ENCODE data around the gene SLC2A4. TPM values are rescaled to one million over a fixed set of nuclear protein-coding genes. Genes with fewer than 3 reads are reported as not detected.
"Not testable (repeated sequence)": the region's sequence is repeated elsewhere in the genome, so short reads cannot be mapped to it uniquely, and the experiment has no call there.

The SLC2A4 gene
- total RNA-seq, 1 donor from 2014 or later: 11.7 TPM

GRCh38 chr17:7324438-7324779 is 42.9 kb downstream of the SLC2A4 start:
- no peak for DNase-seq

- no peak for DNase-seq
Observed at GRCh38 chr17:7325031-7325528, 43.6 kb downstream of the SLC2A4 start.

- DNase-seq: no peak
Observed at GRCh38 chr17:7326186-7326585, 44.7 kb downstream of the SLC2A4 start.

- no peak for DNase-seq
Observed at GRCh38 chr17:7327056-7327455, 45.5 kb downstream of the SLC2A4 start.

GRCh38 chr17:7327501-7327900 is 46.0 kb downstream of the SLC2A4 start:
- DNase-seq: no peak

GRCh38 chr17:7328009-7328408 is 46.5 kb downstream of the SLC2A4 start:
- DNase-seq: no peak

GRCh38 chr17:7328840-7329373 is 47.4 kb downstream of the SLC2A4 start, which contains the start of gene NEURL4:
Gene NEURL4 (minus strand): TSS chr17:7329335. CDS start chr17:7329312, 23 bp downstream.
- DNase-seq: no peak

- DNase-seq: peak; percentile 98
Observed at GRCh38 chr17:7329374-7329996, 48.0 kb downstream of the SLC2A4 start.

- peak; percentile 93 for DNase-seq
Observed at GRCh38 chr17:7329997-7330637, 48.6 kb downstream of the SLC2A4 start.

- no peak for DNase-seq
Observed at GRCh38 chr17:7330638-7331015, 49.1 kb downstream of the SLC2A4 start.

- DNase-seq: no peak
Observed at GRCh38 chr17:7332111-7332510, 50.6 kb downstream of the SLC2A4 start.

GRCh38 chr17:7332600-7333069 is 51.1 kb downstream of the SLC2A4 start:
- not testable (repeated sequence) for DNase-seq

GRCh38 chr17:7334938-7335538 is 53.5 kb downstream of the SLC2A4 start:
- no peak for DNase-seq

GRCh38 chr17:7335765-7336164 is 54.2 kb downstream of the SLC2A4 start:
- not testable (repeated sequence) for DNase-seq

- no peak for DNase-seq
Observed at GRCh38 chr17:7336240-7337175, 55.0 kb downstream of the SLC2A4 start, which contains the start of gene ACAP1. Gene ACAP1 (plus strand): TSS chr17:7336529. CDS start chr17:7336735, 206 bp downstream.

GRCh38 chr17:7337600-7337999 is 56.1 kb downstream of the SLC2A4 start:
- DNase-seq: not testable (repeated sequence)

Small RNAs within 50 kb of the gene (small RNA-seq; reads per million reads assigned to genes)
- gene AC026954.2 (ENCODE audit: low replicate concordance) (not detected), gene RF00019 (ENCODE audit: low replicate concordance) (not detected)

Other genes with a start within 250 kb of the SLC2A4 start
- gene SLC16A13, start 245.7 kb upstream of the SLC2A4 start, total RNA-seq: 0.69 TPM
- gene SLC16A11, start 237.6 kb upstream of the SLC2A4 start, total RNA-seq: 0.69 TPM
- gene CLEC10A, start 201.5 kb upstream of the SLC2A4 start, total RNA-seq: 3.7 TPM
- gene ASGR2, start 166.9 kb upstream of the SLC2A4 start, total RNA-seq: 0.39 TPM
- gene ASGR1, start 102.3 kb upstream of the SLC2A4 start, total RNA-seq: 3.7 TPM
- gene DLG4, start 61.9 kb upstream of the SLC2A4 start, total RNA-seq: 16.5 TPM
- gene ACADVL, start 61.8 kb upstream of the SLC2A4 start, total RNA-seq: 261 TPM
- gene DVL2, start 47.2 kb upstream of the SLC2A4 start, total RNA-seq: 47.5 TPM
- gene PHF23, start 42.3 kb upstream of the SLC2A4 start, total RNA-seq: 27.0 TPM
- 223 TPM for gene GABARAP, start 39.3 kb upstream of the SLC2A4 start, total RNA-seq
- 44.1 TPM for gene CTDNEP1, start 30.0 kb upstream of the SLC2A4 start, total RNA-seq
- gene ELP5, start 29.5 kb upstream of the SLC2A4 start, total RNA-seq: 27.5 TPM
- 5.4 TPM for gene CLDN7, start 19.2 kb upstream of the SLC2A4 start, total RNA-seq
- gene YBX2, start 12.9 kb downstream of the SLC2A4 start, total RNA-seq: 1.3 TPM
- 186 TPM for gene EIF5A, start 25.9 kb downstream of the SLC2A4 start, total RNA-seq
- gene GPS2, start 33.6 kb downstream of the SLC2A4 start, total RNA-seq: 17.2 TPM
- gene NEURL4, start 47.6 kb downstream of the SLC2A4 start, total RNA-seq: 14.2 TPM
- gene ACAP1, start 54.8 kb downstream of the SLC2A4 start, total RNA-seq: 4.7 TPM
- 6.3 TPM for gene KCTD11, start 70.4 kb downstream of the SLC2A4 start, total RNA-seq
- not detected for gene TMEM95, start 73.4 kb downstream of the SLC2A4 start, total RNA-seq
- 2.5 TPM for gene TNK1, start 99.4 kb downstream of the SLC2A4 start, total RNA-seq
- gene PLSCR3, start 112.8 kb downstream of the SLC2A4 start, total RNA-seq: 16.0 TPM
- gene TMEM256, start 122.4 kb downstream of the SLC2A4 start, total RNA-seq: 75.9 TPM
- gene NLGN2, start 126.1 kb downstream of the SLC2A4 start, total RNA-seq: 8.8 TPM
- gene SPEM1, start 138.6 kb downstream of the SLC2A4 start, total RNA-seq: not detected
- gene SPEM2, start 143.9 kb downstream of the SLC2A4 start, total RNA-seq: not detected
- not detected for gene SPEM3, start 147.1 kb downstream of the SLC2A4 start, total RNA-seq
- 3.3 TPM for gene TMEM102, start 153.7 kb downstream of the SLC2A4 start, total RNA-seq
- 3.4 TPM for gene FGF11, start 157.8 kb downstream of the SLC2A4 start, total RNA-seq
- gene CHRNB1, start 163.3 kb downstream of the SLC2A4 start, total RNA-seq: 12.5 TPM
- 16.7 TPM for gene ZBTB4, start 197.9 kb downstream of the SLC2A4 start, total RNA-seq
- not detected for gene SLC35G6, start 199.7 kb downstream of the SLC2A4 start, total RNA-seq
- gene POLR2A, start 202.6 kb downstream of the SLC2A4 start, total RNA-seq: 73.0 TPM